ENCODE data around the gene MYRF. TPM values are rescaled to one million over a fixed set of nuclear protein-coding genes. Genes with fewer than 3 reads are reported as not detected.

The MYRF gene
- total RNA-seq, 3 donors from 2014 or later (not counting 1 experiment from before 2014, with no cell fraction given) = 4.9 to 15.3 (median 7.3) TPM

DNA sequence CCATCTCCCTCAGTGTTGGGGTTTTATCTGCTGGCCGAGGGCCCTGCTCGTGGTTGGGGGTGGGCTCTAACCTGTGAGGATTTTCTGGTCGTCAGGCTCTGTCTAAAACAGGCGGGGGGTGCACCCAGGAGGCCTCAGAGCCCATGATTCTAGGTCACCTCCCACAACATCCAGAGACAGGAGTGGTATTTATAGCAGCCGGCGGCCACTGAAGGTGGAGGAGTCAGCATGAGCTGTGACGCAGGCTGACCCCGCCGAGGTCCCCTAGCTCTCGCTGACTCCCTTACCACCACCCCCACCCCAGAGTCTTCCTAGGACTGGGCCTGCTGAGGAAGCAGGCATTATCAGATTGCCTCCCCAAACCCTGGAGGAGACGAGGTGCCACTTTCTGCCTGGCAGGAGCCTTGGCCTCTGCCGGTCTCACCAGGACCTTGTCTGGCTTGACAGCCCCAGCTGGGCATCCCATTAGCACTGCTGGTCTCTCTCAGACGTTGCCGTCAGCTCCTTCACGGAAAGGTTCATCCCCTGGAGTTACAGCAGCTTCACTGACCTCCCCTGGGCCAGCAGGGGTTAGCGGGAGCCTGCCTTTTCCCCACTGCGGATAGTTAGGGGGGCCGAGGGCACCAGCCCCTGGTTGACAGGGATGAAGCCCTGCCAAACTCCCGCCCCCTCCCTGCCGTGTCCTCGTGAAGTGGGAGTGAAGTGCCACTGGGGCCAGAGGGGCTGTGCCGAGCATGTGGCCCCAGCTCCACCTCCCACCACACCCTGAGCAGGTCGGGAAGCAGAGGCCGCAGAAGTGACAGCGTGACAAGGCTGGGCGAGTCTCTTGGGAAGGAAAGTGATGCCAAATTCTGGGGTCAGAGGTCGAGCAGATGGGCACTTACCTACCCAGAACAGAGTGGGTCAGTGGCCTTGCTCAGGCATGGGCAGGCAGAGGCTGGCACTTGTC, 45.7 kb upstream of the MYRF start:
- Histone ChIP-seq H3K4me3 (ENCODE audit: low read length) (no peak overlapping the region), H3K27ac (ENCODE audit: low read length) (no peak overlapping the region), H3K36me3 (ENCODE audit: control insufficient read depth, insufficient read depth, low read length) (no peaks in the 10 kb centered on the region), H3K9me3 (ENCODE audit: control insufficient read depth, insufficient read depth, low read length) (no peaks in the 10 kb centered on the region), H3K27me3 (ENCODE audit: control insufficient read depth, insufficient read depth, low read length) (no peaks in the 10 kb centered on the region), H3K4me1 (ENCODE audit: control insufficient read depth, insufficient read depth, low read length) (peaks cover 16% of the 10 kb centered on the region)
- 79% methylated on average over 27 of the region's 27 CpGs for WGBS (ENCODE audit: insufficient coverage)
- Mint-ChIP-seq H3K27me3 (ENCODE audit: low read depth in 2 of 2) (peaks cover 9 to 11% of the 10 kb centered on the region in 2 donors), H3K27ac (no peak overlapping the region), H3K36me3 (no peaks in the 10 kb centered on the region), H3K4me1 (peaks cover 20 to 24% of the 10 kb centered on the region in 2 donors), H3K9me3 (no peaks in the 10 kb centered on the region), H3K4me3 (no peak overlapping the region)
- TF ChIP-seq, protein P1, sequence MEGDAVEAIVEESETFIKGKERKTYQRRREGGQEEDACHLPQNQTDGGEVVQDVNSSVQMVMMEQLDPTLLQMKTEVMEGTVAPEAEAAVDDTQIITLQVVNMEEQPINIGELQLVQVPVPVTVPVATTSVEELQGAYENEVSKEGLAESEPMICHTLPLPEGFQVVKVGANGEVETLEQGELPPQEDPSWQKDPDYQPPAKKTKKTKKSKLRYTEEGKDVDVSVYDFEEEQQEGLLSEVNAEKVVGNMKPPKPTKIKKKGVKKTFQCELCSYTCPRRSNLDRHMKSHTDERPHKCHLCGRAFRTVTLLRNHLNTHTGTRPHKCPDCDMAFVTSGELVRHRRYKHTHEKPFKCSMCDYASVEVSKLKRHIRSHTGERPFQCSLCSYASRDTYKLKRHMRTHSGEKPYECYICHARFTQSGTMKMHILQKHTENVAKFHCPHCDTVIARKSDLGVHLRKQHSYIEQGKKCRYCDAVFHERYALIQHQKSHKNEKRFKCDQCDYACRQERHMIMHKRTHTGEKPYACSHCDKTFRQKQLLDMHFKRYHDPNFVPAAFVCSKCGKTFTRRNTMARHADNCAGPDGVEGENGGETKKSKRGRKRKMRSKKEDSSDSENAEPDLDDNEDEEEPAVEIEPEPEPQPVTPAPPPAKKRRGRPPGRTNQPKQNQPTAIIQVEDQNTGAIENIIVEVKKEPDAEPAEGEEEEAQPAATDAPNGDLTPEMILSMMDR (IDR thresholded peaks at IDR 0.05) = no peak
- DNase-seq = no peak
- intact Hi-C loops (cut with micrococcal nuclease) = no loop called here
- ATAC-seq = no peak

DNA sequence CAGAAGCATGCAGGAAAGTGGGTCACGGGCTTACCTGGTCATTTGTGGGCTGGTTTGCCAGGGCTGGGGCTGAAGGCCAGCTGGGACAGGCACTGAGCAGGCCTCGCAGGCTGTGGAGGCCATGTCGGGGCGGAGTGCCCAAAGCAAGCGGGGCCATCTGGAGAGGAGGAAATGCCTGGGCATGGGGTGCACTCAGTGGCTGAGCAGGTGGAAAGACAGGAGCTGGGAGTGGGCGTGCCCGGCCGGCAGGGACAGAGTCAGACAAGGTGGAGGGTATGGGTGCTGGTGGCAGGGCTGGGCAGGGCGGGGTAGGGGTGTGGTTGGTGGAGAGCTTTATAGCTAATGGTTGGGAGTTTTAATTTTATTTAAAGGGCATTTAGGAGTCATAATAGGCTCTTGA, 44.9 kb upstream of the MYRF start:
- Mint-ChIP-seq H3K4me3 (no peak overlapping the region), H3K9me3 (no peaks in the 10 kb centered on the region), H3K4me1 (peaks cover 12 to 18% of the 10 kb centered on the region in 2 donors), H3K27me3 (ENCODE audit: low read depth in 2 of 2) (peaks cover 9 to 11% of the 10 kb centered on the region in 2 donors), H3K27ac (no peak overlapping the region), H3K36me3 (no peaks in the 10 kb centered on the region)
- Histone ChIP-seq H3K36me3 (ENCODE audit: control insufficient read depth, insufficient read depth, low read length) (no peaks in the 10 kb centered on the region), H3K27me3 (ENCODE audit: control insufficient read depth, insufficient read depth, low read length) (no peaks in the 10 kb centered on the region), H3K4me1 (ENCODE audit: control insufficient read depth, insufficient read depth, low read length) (peaks cover 9% of the 10 kb centered on the region), H3K9me3 (ENCODE audit: control insufficient read depth, insufficient read depth, low read length) (no peaks in the 10 kb centered on the region), H3K27ac (ENCODE audit: low read length) (no peak overlapping the region), H3K4me3 (ENCODE audit: low read length) (no peak overlapping the region)
- intact Hi-C loops (cut with micrococcal nuclease) = no loop called here
- no peak for DNase-seq
- WGBS (ENCODE audit: insufficient coverage) = 91% methylated on average over 9 of the region's 9 CpGs
- TF ChIP-seq, protein P1 (IDR thresholded peaks at IDR 0.05) = no peak
- ATAC-seq = no peak

DNA sequence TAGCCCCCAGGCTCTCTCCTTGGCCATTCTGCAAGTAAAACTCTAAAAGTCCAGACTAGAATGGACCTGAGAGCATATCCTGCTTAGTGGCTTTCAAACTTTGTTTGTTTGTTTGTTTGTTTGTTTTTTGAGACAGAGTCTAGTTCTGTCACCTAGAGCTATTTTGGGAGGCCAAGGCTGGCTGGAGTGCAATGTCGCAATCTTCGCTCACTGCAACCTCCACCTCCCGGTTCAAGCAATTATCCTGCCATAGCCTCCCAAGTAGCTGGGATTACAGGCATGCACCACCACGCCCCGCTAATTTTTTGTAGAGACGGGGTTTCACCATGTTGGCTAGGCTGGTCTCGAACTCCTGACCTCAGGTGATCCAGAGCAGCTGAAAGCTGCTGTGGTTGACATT, 43.3 kb upstream of the MYRF start:
- Histone ChIP-seq H3K4me3 (ENCODE audit: low read length) (no peak overlapping the region), H3K9me3 (ENCODE audit: control insufficient read depth, insufficient read depth, low read length) (no peaks in the 10 kb centered on the region), H3K4me1 (ENCODE audit: control insufficient read depth, insufficient read depth, low read length) (no peaks in the 10 kb centered on the region), H3K36me3 (ENCODE audit: control insufficient read depth, insufficient read depth, low read length) (no peaks in the 10 kb centered on the region), H3K27ac (ENCODE audit: low read length) (no peak overlapping the region), H3K27me3 (ENCODE audit: control insufficient read depth, insufficient read depth, low read length) (no peaks in the 10 kb centered on the region)
- Mint-ChIP-seq H3K4me1 (peaks cover 0 to 5% of the 10 kb centered on the region in 2 donors), H3K27ac (no peak overlapping the region), H3K36me3 (no peaks in the 10 kb centered on the region), H3K27me3 (ENCODE audit: low read depth in 2 of 2) (peaks cover 8 to 9% of the 10 kb centered on the region in 2 donors), H3K4me3 (no peak overlapping the region), H3K9me3 (no peaks in the 10 kb centered on the region)
- 95% methylated on average over 7 of the region's 7 CpGs for WGBS (ENCODE audit: insufficient coverage)
- intact Hi-C loops (cut with micrococcal nuclease) = no loop called here
- TF ChIP-seq, protein P1 (IDR thresholded peaks at IDR 0.05) = no peak
- ATAC-seq (no peak), DNase-seq (no peak)
